ENCODE results near the gene SLC26A9. TPM values are rescaled to one million over a fixed set of nuclear protein-coding genes. Genes with fewer than 3 reads are reported as not detected.

SLC26A9 gene
- total RNA-seq, 1 experiment from 2014 or later = 0.15 TPM

DNA sequence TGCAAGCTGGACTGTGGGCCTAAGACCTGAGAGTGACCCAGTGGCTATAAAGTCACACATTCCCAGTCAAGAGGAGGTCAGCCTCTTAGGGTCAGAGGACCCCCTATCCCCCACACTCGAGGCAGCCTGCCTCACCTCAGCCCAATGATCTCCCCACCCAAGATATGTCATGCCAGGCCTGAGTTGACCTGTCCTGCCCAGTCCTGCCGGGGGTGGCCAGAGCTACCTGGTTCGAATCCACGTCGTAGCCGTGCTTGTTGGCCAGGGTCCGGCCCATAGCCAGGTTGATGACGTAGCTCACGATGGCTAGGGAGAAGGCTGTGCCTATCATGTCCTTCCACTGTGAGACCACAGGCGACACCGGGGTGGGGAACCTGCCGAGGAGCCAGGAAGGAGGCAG is 15.6 kb downstream of the SLC26A9 start:
- TF ChIP-seq SP1 (CRISPR knock-in tag; conservative IDR thresholded peaks at IDR 0.05) (no peak), ZBTB21 (CRISPR knock-in tag; IDR thresholded peaks at IDR 0.05; ENCODE audit: borderline replicate concordance) (no peak)
- TF ChIP-seq, protein P1, sequence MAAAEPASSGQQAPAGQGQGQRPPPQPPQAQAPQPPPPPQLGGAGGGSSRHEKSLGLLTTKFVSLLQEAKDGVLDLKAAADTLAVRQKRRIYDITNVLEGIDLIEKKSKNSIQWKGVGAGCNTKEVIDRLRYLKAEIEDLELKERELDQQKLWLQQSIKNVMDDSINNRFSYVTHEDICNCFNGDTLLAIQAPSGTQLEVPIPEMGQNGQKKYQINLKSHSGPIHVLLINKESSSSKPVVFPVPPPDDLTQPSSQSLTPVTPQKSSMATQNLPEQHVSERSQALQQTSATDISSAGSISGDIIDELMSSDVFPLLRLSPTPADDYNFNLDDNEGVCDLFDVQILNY (CRISPR knock-in tag; IDR thresholded peaks at IDR 0.05) = no peak
- ChIA-PET CTCF (interaction anchor here (2.4 to 9.7 kb wide), 2 partner anchors 9 to 49 kb away, joined by 9 to 77 read pairs; no protein-coding TSS in a partner anchor), POLR2A (no interaction called here)
- no peak overlapping the region for H3K4me3 Mint-ChIP-seq
- no peak overlapping the region for H3K27ac Mint-ChIP-seq
- ATAC-seq (no peak), DNase-seq (ENCODE audit: low spot score) (no peak)
- peaks cover 8% of the 10 kb centered on the region for H3K4me1 Mint-ChIP-seq
- H3K9me3 Mint-ChIP-seq = no peaks in the 10 kb centered on the region
- no peaks in the 10 kb centered on the region for H3K36me3 Mint-ChIP-seq
- no peaks in the 10 kb centered on the region for H3K27me3 Mint-ChIP-seq (ENCODE audit: low read depth)

DNA sequence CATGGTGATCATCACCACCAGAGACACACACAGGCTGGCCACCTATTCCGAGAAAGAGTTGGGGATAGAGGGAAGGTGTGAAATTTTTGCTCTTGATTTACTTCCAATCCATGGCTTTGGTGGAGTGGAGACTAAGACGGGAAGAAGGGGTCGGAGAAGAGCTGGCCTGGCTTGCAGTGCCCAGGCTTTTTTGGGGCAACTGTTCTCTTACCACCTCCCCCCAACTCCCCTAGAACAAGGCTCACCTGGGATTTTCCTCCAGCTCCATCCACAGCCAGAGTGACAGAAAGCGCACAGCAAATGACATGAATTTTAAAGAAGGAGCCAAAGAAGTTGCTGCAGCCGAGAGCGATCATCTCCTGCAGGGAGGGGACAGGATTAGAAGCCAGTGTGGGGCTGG is 16.0 kb downstream of the SLC26A9 start:
- no peak overlapping the region for H3K27ac Mint-ChIP-seq
- no peak for ATAC-seq
- H3K36me3 Mint-ChIP-seq = no peaks in the 10 kb centered on the region
- DNase-seq (ENCODE audit: low spot score) = no peak
- H3K27me3 Mint-ChIP-seq (ENCODE audit: low read depth) = no peaks in the 10 kb centered on the region
- H3K4me1 Mint-ChIP-seq = peaks cover 6% of the 10 kb centered on the region; the same call in 1 of the 2 replicates
- ChIA-PET CTCF (interaction anchor here (1.0 to 9.7 kb wide), 3 partner anchors 8 to 59 kb away, joined by 3 to 77 read pairs (median 9); no protein-coding TSS in a partner anchor), POLR2A (no interaction called here)
- H3K9me3 Mint-ChIP-seq = no peaks in the 10 kb centered on the region
- TF ChIP-seq MXD4 (CRISPR knock-in tag; IDR thresholded peaks at IDR 0.05; ENCODE audit: borderline replicate concordance) (no peak), HMGA2 (CRISPR knock-in tag; IDR thresholded peaks at IDR 0.05) (no peak), GRHL2 (CRISPR knock-in tag; IDR thresholded peaks at IDR 0.05; ENCODE audit: insufficient replicate concordance, severe bottlenecking) (no peak), ZNF138 (CRISPR knock-in tag; conservative IDR thresholded peaks at IDR 0.05) (no peak), NFYB (CRISPR knock-in tag; conservative IDR thresholded peaks at IDR 0.05; ENCODE audit: low read depth) (no peak), NR3C1 (CRISPR knock-in tag; conservative IDR thresholded peaks at IDR 0.05; ENCODE audit: low read depth) (no peak), ZNF263 (CRISPR knock-in tag; IDR thresholded peaks at IDR 0.05; ENCODE audit: low read depth) (no peak), ZNF232 (CRISPR knock-in tag; IDR thresholded peaks at IDR 0.05) (no peak), NR1H2 (CRISPR knock-in tag; IDR thresholded peaks at IDR 0.05) (no peak), JAZF1 (CRISPR knock-in tag; IDR thresholded peaks at IDR 0.05) (no peak), TP53 (CRISPR knock-in tag; IDR thresholded peaks at IDR 0.05) (no peak), RELA (CRISPR knock-in tag; IDR thresholded peaks at IDR 0.05; ENCODE audit: borderline replicate concordance) (no peak)
- TF ChIP-seq, protein P2, sequence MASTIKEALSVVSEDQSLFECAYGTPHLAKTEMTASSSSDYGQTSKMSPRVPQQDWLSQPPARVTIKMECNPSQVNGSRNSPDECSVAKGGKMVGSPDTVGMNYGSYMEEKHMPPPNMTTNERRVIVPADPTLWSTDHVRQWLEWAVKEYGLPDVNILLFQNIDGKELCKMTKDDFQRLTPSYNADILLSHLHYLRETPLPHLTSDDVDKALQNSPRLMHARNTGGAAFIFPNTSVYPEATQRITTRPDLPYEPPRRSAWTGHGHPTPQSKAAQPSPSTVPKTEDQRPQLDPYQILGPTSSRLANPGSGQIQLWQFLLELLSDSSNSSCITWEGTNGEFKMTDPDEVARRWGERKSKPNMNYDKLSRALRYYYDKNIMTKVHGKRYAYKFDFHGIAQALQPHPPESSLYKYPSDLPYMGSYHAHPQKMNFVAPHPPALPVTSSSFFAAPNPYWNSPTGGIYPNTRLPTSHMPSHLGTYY (CRISPR knock-in tag; IDR thresholded peaks at IDR 0.05) = no peak
- TF ChIP-seq, protein P3, sequence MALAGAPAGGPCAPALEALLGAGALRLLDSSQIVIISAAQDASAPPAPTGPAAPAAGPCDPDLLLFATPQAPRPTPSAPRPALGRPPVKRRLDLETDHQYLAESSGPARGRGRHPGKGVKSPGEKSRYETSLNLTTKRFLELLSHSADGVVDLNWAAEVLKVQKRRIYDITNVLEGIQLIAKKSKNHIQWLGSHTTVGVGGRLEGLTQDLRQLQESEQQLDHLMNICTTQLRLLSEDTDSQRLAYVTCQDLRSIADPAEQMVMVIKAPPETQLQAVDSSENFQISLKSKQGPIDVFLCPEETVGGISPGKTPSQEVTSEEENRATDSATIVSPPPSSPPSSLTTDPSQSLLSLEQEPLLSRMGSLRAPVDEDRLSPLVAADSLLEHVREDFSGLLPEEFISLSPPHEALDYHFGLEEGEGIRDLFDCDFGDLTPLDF (CRISPR knock-in tag; IDR thresholded peaks at IDR 0.05) = no peak
- TF ChIP-seq, protein P4, sequence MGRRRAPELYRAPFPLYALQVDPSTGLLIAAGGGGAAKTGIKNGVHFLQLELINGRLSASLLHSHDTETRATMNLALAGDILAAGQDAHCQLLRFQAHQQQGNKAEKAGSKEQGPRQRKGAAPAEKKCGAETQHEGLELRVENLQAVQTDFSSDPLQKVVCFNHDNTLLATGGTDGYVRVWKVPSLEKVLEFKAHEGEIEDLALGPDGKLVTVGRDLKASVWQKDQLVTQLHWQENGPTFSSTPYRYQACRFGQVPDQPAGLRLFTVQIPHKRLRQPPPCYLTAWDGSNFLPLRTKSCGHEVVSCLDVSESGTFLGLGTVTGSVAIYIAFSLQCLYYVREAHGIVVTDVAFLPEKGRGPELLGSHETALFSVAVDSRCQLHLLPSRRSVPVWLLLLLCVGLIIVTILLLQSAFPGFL (CRISPR knock-in tag; IDR thresholded peaks at IDR 0.05; ENCODE audit: borderline replicate concordance) = no peak
- TF ChIP-seq, protein P5, sequence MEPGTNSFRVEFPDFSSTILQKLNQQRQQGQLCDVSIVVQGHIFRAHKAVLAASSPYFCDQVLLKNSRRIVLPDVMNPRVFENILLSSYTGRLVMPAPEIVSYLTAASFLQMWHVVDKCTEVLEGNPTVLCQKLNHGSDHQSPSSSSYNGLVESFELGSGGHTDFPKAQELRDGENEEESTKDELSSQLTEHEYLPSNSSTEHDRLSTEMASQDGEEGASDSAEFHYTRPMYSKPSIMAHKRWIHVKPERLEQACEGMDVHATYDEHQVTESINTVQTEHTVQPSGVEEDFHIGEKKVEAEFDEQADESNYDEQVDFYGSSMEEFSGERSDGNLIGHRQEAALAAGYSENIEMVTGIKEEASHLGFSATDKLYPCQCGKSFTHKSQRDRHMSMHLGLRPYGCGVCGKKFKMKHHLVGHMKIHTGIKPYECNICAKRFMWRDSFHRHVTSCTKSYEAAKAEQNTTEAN (CRISPR knock-in tag; IDR thresholded peaks at IDR 0.05) = no peak
- TF ChIP-seq, protein P6, sequence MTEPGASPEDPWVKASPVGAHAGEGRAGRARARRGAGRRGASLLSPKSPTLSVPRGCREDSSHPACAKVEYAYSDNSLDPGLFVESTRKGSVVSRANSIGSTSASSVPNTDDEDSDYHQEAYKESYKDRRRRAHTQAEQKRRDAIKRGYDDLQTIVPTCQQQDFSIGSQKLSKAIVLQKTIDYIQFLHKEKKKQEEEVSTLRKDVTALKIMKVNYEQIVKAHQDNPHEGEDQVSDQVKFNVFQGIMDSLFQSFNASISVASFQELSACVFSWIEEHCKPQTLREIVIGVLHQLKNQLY (CRISPR knock-in tag; IDR thresholded peaks at IDR 0.05) = no peak
- TF ChIP-seq, protein P7, sequence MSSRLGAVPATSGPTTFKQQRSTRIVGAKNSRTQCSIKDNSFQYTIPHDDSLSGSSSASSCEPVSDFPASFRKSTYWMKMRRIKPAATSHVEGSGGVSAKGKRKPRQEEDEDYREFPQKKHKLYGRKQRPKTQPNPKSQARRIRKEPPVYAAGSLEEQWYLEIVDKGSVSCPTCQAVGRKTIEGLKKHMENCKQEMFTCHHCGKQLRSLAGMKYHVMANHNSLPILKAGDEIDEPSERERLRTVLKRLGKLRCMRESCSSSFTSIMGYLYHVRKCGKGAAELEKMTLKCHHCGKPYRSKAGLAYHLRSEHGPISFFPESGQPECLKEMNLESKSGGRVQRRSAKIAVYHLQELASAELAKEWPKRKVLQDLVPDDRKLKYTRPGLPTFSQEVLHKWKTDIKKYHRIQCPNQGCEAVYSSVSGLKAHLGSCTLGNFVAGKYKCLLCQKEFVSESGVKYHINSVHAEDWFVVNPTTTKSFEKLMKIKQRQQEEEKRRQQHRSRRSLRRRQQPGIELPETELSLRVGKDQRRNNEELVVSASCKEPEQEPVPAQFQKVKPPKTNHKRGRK (CRISPR knock-in tag; IDR thresholded peaks at IDR 0.05; ENCODE audit: borderline replicate concordance) = no peak
- TF ChIP-seq, protein P8, sequence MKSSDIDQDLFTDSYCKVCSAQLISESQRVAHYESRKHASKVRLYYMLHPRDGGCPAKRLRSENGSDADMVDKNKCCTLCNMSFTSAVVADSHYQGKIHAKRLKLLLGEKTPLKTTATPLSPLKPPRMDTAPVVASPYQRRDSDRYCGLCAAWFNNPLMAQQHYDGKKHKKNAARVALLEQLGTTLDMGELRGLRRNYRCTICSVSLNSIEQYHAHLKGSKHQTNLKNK (CRISPR knock-in tag; IDR thresholded peaks at IDR 0.05) = no peak
- no peak overlapping the region for H3K4me3 Mint-ChIP-seq
